Suprapubic skin (tissue), 4 donors: Measurements from ENCODE around the gene ADI1. TPM values are rescaled to one million over a fixed set of nuclear protein-coding genes. Genes with fewer than 3 reads are reported as not detected.

ENCODE experiments used
- DNase-seq, 2 donors: peaks; one replicate each; pipeline ENCODE4 v3.0.0-alpha.2; 2019; ENCODE audit warnings: low spot score in 2 of 2
- H3K27ac ChIP-seq: fragments of 200-600 bp; sonication (generic); one replicate; pipeline ENCODE4 v1.5.1; 2019
- H3K27me3 ChIP-seq: fragments of 200-600 bp; sonication (generic); one replicate; pipeline ENCODE4 v1.5.1; 2019
- H3K36me3 ChIP-seq: fragments of 200-600 bp; sonication (generic); one replicate; pipeline ENCODE4 v1.5.1; 2019
- H3K4me1 ChIP-seq: fragments of 200-600 bp; sonication (generic); one replicate; pipeline ENCODE4 v1.5.1; 2019
- H3K4me3 ChIP-seq: fragments of 200-600 bp; sonication (generic); one replicate; pipeline ENCODE4 v1.5.1; 2019; ENCODE audit warnings: mild to moderate bottlenecking
- H3K9me3 ChIP-seq: fragments of 200-600 bp; sonication (generic); one replicate; pipeline ENCODE4 v1.5.1; 2019
- CTCF ChIP-seq, 2 donors: fragments of 200-600 bp in 1 of 2; fragments of 450-650 bp in 1 of 2; sonication (generic) in 1 of 2; IDR thresholded peaks; one replicate each; pipeline ENCODE4 v1.5.1; 2016 to 2019; ENCODE audit warnings: antibody characterized with exemption in 2 of 2, mild to moderate bottlenecking in 1 of 2, moderate library complexity in 1 of 2
- EP300 ChIP-seq: sonication (generic); formaldehyde crosslinking; IDR thresholded peaks from one replicate; pipeline ENCODE4 v1.6.1; 2017; ENCODE audit warnings: antibody characterized with exemption
- POLR2A ChIP-seq, 2 donors: fragments of 450-650 bp; IDR thresholded peaks; one replicate each; pipeline ENCODE4 v1.6.1; 2017; ENCODE audit warnings: antibody characterized with exemption in 2 of 2, mild to moderate bottlenecking in 2 of 2, moderate library complexity in 2 of 2
- POLR2AphosphoS5 ChIP-seq, 3 donors: sonication (generic); formaldehyde crosslinking; IDR thresholded peaks; one replicate each; pipeline ENCODE4 v1.6.1; 2017; ENCODE audit warnings: antibody characterized with exemption in 3 of 3
- WGBS: methylation state at CpG from one replicate; pipeline ENCODE4 v1.1.5; 2018; 5-methylcytosine and 5-hydroxymethylcytosine counted together
- total RNA-seq, 4 donors: library from RNA; depleted of rRNA; stranded (reverse); fragments of >200 nt; gene quantifications; one replicate each; pipeline ENCODE4 v1.1.0, GENCODE V29; 2016

The ADI1 gene
- total RNA-seq, 4 donors from 2014 or later = 39.2 to 54.4 (median 45.4) TPM

GRCh38 chr2:3481736-3482362, 37.5 kb downstream of the ADI1 start:
- Histone ChIP-seq H3K4me1 (peaks cover 8% of the 10 kb centered on the region), H3K36me3 (peaks cover 58% of the 10 kb centered on the region), H3K27me3 (no peaks in the 10 kb centered on the region), H3K4me3 (no peak overlapping the region), H3K27ac (no peak overlapping the region), H3K9me3 (no peaks in the 10 kb centered on the region)
- TF ChIP-seq CTCF (IDR thresholded peaks at IDR 0.05) = no peak
- no peak for TF ChIP-seq EP300
- TF ChIP-seq POLR2A (IDR thresholded peaks at IDR 0.05) = no peak
- no peak for TF ChIP-seq POLR2AphosphoS5 (IDR thresholded peaks at IDR 0.05)
- no peak for DNase-seq
- WGBS = 95% methylated on average over 19 of the region's 20 CpGs

- 84% methylated on average over 5 of the region's 5 CpGs for WGBS
- TF ChIP-seq POLR2A (IDR thresholded peaks at IDR 0.05) = no peak
- TF ChIP-seq EP300 = no peak
- no peak for TF ChIP-seq POLR2AphosphoS5 (IDR thresholded peaks at IDR 0.05)
- no peaks in the 10 kb centered on the region for H3K27me3 ChIP-seq
- peaks cover 8% of the 10 kb centered on the region for H3K4me1 ChIP-seq
- peaks cover 54% of the 10 kb centered on the region for H3K36me3 ChIP-seq
- no peak for DNase-seq
- H3K27ac ChIP-seq = no peak overlapping the region
- H3K9me3 ChIP-seq = no peaks in the 10 kb centered on the region
- H3K4me3 ChIP-seq = no peak overlapping the region
These were observed 38.3 kb downstream of the ADI1 start for GRCh38 chr2:3481011-3481400.

- TF ChIP-seq CTCF (IDR thresholded peaks at IDR 0.05) = no peak
- WGBS = 54% methylated on average over 7 of the region's 7 CpGs
- Histone ChIP-seq H3K36me3 (peaks cover 54% of the 10 kb centered on the region), H3K4me3 (no peak overlapping the region), H3K4me1 (peaks cover 8% of the 10 kb centered on the region), H3K9me3 (no peaks in the 10 kb centered on the region), H3K27ac (no peak overlapping the region), H3K27me3 (no peaks in the 10 kb centered on the region)
- no peak for DNase-seq
These were observed 38.9 kb downstream of the ADI1 start for GRCh38 chr2:3480352-3481010.

GRCh38 chr2:3479430-3480320, 39.7 kb downstream of the ADI1 start:
- no peak for DNase-seq
- TF ChIP-seq POLR2A (IDR thresholded peaks at IDR 0.05) (no peak), CTCF (IDR thresholded peaks at IDR 0.05) (no peak), EP300 (no peak)
- Histone ChIP-seq H3K27ac (no peak overlapping the region), H3K4me3 (no peak overlapping the region), H3K4me1 (peaks cover 8% of the 10 kb centered on the region), H3K36me3 (peaks cover 52% of the 10 kb centered on the region), H3K27me3 (no peaks in the 10 kb centered on the region), H3K9me3 (no peaks in the 10 kb centered on the region)
- WGBS = 84% methylated on average over 22 of the region's 31 CpGs

- Histone ChIP-seq H3K4me3 (no peak overlapping the region), H3K9me3 (no peaks in the 10 kb centered on the region), H3K36me3 (peaks cover 48% of the 10 kb centered on the region), H3K27me3 (no peaks in the 10 kb centered on the region), H3K4me1 (peaks cover 8% of the 10 kb centered on the region), H3K27ac (no peak overlapping the region)
- DNase-seq = no peak
- TF ChIP-seq POLR2AphosphoS5 (IDR thresholded peaks at IDR 0.05) (no peak), CTCF (IDR thresholded peaks at IDR 0.05) (no peak), POLR2A (IDR thresholded peaks at IDR 0.05) (no peak), EP300 (no peak)
- WGBS = 88% methylated on average over 12 of the region's 19 CpGs
These were observed 40.4 kb downstream of the ADI1 start for GRCh38 chr2:3478846-3479385.
